ENCODE data around the gene ERICH6B. TPM values are rescaled to one million over a fixed set of nuclear protein-coding genes. Genes with fewer than 3 reads are reported as not detected.

Gene ERICH6B
- total and polyA plus RNA-seq, 2 of the 8 experiments (the other 6 are each of a cell fraction or from before 2014, with no cell fraction given), result not detected

DNA sequence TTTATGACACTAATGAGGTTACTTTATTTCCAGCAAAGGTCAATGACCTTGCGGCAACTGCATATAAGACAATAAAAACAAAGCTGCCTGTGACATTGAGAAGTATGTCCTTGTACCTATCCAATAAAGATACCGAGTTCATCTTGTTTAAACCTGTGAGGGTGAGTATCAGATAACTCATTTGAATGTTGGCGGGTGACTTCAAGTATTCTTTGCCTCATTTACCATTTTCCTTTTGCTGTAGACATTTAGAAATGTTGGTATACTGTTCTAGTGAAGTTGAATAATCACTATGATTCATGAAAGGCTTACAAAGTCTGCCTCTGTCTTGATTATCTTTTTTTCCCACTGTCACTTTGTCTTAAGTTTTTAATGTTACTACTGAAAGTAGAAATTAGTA, 85.8 kb downstream of the ERICH6B start:
- no peak for FAIRE-seq
- H3K9ac ChIP-seq (replicated peaks in 1 of 4; ENCODE audit: extremely low read depth in 1 of 4, low read depth in 3 of 4, low read length in 3 of 4), result no peak overlapping the region

More for the DNA sequence above, 85.8 kb downstream of the ERICH6B start:
- no peak for TF ChIP-seq JUND (IDR thresholded peaks at IDR 0.05; ENCODE audit: low read length)
- no peak for TF ChIP-seq CHD1 (IDR thresholded peaks at IDR 0.05; ENCODE audit: low read depth, low read length)
- no peak for TF ChIP-seq SIX5 (IDR thresholded peaks at IDR 0.05; ENCODE audit: low read depth, low read length)
- TF ChIP-seq, protein P1, sequence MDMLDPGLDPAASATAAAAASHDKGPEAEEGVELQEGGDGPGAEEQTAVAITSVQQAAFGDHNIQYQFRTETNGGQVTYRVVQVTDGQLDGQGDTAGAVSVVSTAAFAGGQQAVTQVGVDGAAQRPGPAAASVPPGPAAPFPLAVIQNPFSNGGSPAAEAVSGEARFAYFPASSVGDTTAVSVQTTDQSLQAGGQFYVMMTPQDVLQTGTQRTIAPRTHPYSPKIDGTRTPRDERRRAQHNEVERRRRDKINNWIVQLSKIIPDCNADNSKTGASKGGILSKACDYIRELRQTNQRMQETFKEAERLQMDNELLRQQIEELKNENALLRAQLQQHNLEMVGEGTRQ (IDR thresholded peaks at IDR 0.05; ENCODE audit: low read length), result no peak
- Histone ChIP-seq H3K56ac (replicated peaks; ENCODE audit: insufficient read length, low read depth, low read length) (no peak overlapping the region), H2BK5ac (ENCODE audit: low read depth, low read length) (no peak overlapping the region), H3K79me1 (ENCODE audit: low read depth, low read length) (no peaks in the 10 kb centered on the region), H4K91ac (replicated peaks; ENCODE audit: insufficient read length, low read length) (no peak overlapping the region), H3K9me3 (ENCODE audit: insufficient read depth in 2 of 2, low read depth in 1 of 2, low read length in 1 of 2) (no peaks in the 10 kb centered on the region), H3K36me3 (ENCODE audit: control insufficient read depth in 2 of 4, insufficient read depth in 4 of 4, low read length in 3 of 4) (peaks cover 0 to 18% (median 9%) of the 10 kb centered on the region in 4 experiments; a peak in 7 of 8 replicates), H3K23me2 (ENCODE audit: low read depth, low read length) (no peaks in the 10 kb centered on the region), H3K79me2 (ENCODE audit: control insufficient read depth in 1 of 2, insufficient read depth in 2 of 2, low read length in 2 of 2) (no peaks in the 10 kb centered on the region), H2BK20ac (ENCODE audit: low read length) (no peak overlapping the region), H4K8ac (ENCODE audit: extremely low read depth, insufficient read depth, low read length) (no peak overlapping the region), H2AK5ac (ENCODE audit: low read depth, low read length) (no peak overlapping the region), H3K14ac (ENCODE audit: insufficient read length) (no peak overlapping the region), H3K4ac (replicated peaks; ENCODE audit: insufficient read length, low read depth, low read length) (no peak overlapping the region), H3K27me3 (replicated peaks in 1 of 4; ENCODE audit: control insufficient read depth in 3 of 4, extremely low read depth in 1 of 4, insufficient read depth in 3 of 4, low read length in 3 of 4) (no peaks in the 10 kb centered on the region), H2BK15ac (ENCODE audit: low read length) (no peak overlapping the region), H3K23ac (ENCODE audit: insufficient read length) (no peak overlapping the region), H2BK120ac (replicated peaks; ENCODE audit: low read depth, low read length) (no peak overlapping the region), H3K4me1 (replicated peaks in 1 of 4; ENCODE audit: control insufficient read depth in 3 of 4, insufficient read depth in 4 of 4, low read length in 3 of 4) (no peaks in the 10 kb centered on the region), H4K5ac (ENCODE audit: insufficient read length, low read depth, low read length) (no peak overlapping the region), H3K27ac (ENCODE audit: low read depth, low read length) (no peak overlapping the region), H2BK12ac (ENCODE audit: low read depth, low read length) (no peak overlapping the region), H3K18ac (ENCODE audit: extremely low read depth, low read length) (no peak overlapping the region), H4K20me1 (replicated peaks in 1 of 2; ENCODE audit: control insufficient read depth in 1 of 2, insufficient read depth in 2 of 2, low read length in 2 of 2) (no peaks in the 10 kb centered on the region), H3K4me3 (ENCODE audit: extremely low read depth in 1 of 4, insufficient read depth in 2 of 4, low read depth in 3 of 4, low read length in 4 of 4) (no peak overlapping the region), H3K4me2 (ENCODE audit: insufficient read depth in 1 of 2, low read depth in 2 of 2, low read length in 2 of 2) (no peak overlapping the region), H2AFZ (ENCODE audit: low read length) (no peak overlapping the region)
- POLR2A ChIA-PET (ENCODE audit: partially characterized antibody), result no interaction called here
- CTCF ChIA-PET (ENCODE audit: partially characterized antibody), result interaction anchor here (0.8 to 1.1 kb wide), 2 partner anchors 13 to 15 kb away, joined by 3 read pairs; no protein-coding TSS in a partner anchor
- no peak for DNase-seq (ENCODE audit: low read depth in 1 of 2, low spot score in 2 of 2)
- 91% methylated on average over 3 of the region's 3 CpGs; no CpG with 5 or more reads in 1 of the 2 experiments for WGBS, 2 experiments (ENCODE audit: extremely low coverage in 1 of 2, insufficient coverage in 1 of 2, insufficient read length in 1 of 2, insufficient replicate concordance in 2 of 2, low coverage in 1 of 2, low lambda C conversion rate in 2 of 2, missing lambda C conversion rate in 1 of 2)
